Colonic mucosa (tissue), 4 donors: ENCODE data around the gene PIGU. TPM values are rescaled to one million over a fixed set of nuclear protein-coding genes. Genes with fewer than 3 reads are reported as not detected.
"Not testable (repeated sequence)": the region's sequence is repeated elsewhere in the genome, so short reads cannot be mapped to it uniquely, and the experiment has no call there.

Source experiments
- DNase-seq: peaks from one replicate; pipeline ENCODE4 v3.0.0-alpha.2; 2020
- H3K27ac ChIP-seq: fragments of 200-600 bp; one replicate; pipeline ENCODE4 v1.8.0; 2021
- H3K27me3 ChIP-seq: fragments of 200-600 bp; one replicate; pipeline ENCODE4 v1.8.0; 2021
- H3K36me3 ChIP-seq: fragments of 200-600 bp; one replicate; pipeline ENCODE4 v1.8.0; 2021
- H3K4me1 ChIP-seq: fragments of 200-600 bp; one replicate; pipeline ENCODE4 v1.8.0; 2021; ENCODE audit warnings: mild to moderate bottlenecking
- H3K4me3 ChIP-seq: fragments of 200-600 bp; one replicate; pipeline ENCODE4 v1.8.0; 2021
- H3K9ac ChIP-seq, 2 donors: one replicate each; pipeline ENCODE4 v1.7.0; 2013; ENCODE audit warnings: control low read depth in 2 of 2, low read depth in 2 of 2, low read length in 2 of 2
- H3K9me3 ChIP-seq: fragments of 200-600 bp; one replicate; pipeline ENCODE4 v1.8.0; 2021
- intact Hi-C: fragments of 100-400 bp; cut with DNase I; formaldehyde crosslinking; loops from one replicate; pipeline ENCODE4 v1.14.1; 2022
- total RNA-seq, 2 donors: library from RNA; stranded (reverse); fragmentation: NEBNext Ultra II Directional in 1 of 2; extraction: Animal tissue kit (Norgen Biotek cat#: 25700) in 1 of 2; gene quantifications; one replicate each; pipeline ENCODE4 v1.2.1, GENCODE V29; 2021
- TF ChIP-seq, protein P1 (sequence below): fragments of 200-600 bp; IDR thresholded peaks from one replicate; pipeline ENCODE4 v1.8.0; 2022; ENCODE audit warnings: antibody characterized with exemption, mild to moderate bottlenecking
- donor health status: healthy.
- donor health status: DM: no; HTN: no; CAD: no.
- donor health status: DM: no; HTN: no; CAD: no.

The PIGU gene
- total RNA-seq, 2 donors from 2014 or later, result 22.3 to 32.6 TPM

- TF ChIP-seq, protein P1, sequence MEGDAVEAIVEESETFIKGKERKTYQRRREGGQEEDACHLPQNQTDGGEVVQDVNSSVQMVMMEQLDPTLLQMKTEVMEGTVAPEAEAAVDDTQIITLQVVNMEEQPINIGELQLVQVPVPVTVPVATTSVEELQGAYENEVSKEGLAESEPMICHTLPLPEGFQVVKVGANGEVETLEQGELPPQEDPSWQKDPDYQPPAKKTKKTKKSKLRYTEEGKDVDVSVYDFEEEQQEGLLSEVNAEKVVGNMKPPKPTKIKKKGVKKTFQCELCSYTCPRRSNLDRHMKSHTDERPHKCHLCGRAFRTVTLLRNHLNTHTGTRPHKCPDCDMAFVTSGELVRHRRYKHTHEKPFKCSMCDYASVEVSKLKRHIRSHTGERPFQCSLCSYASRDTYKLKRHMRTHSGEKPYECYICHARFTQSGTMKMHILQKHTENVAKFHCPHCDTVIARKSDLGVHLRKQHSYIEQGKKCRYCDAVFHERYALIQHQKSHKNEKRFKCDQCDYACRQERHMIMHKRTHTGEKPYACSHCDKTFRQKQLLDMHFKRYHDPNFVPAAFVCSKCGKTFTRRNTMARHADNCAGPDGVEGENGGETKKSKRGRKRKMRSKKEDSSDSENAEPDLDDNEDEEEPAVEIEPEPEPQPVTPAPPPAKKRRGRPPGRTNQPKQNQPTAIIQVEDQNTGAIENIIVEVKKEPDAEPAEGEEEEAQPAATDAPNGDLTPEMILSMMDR, result no peak
- H3K4me1 ChIP-seq, result peaks cover 3% of the 10 kb centered on the region
- intact Hi-C loops, result no loop called here
- H3K9me3 ChIP-seq, result no peaks in the 10 kb centered on the region
- no peaks in the 10 kb centered on the region for H3K36me3 ChIP-seq
- no peak for DNase-seq
- H3K27me3 ChIP-seq, result no peaks in the 10 kb centered on the region
- H3K27ac ChIP-seq, result no peak overlapping the region
- H3K9ac ChIP-seq, result no peak overlapping the region
- H3K4me3 ChIP-seq, result no peak overlapping the region
Measured at GRCh38 chr20:34673412-34673811, 3.5 kb downstream of the PIGU start.

GRCh38 chr20:34669094-34669493 is 7.8 kb downstream of the PIGU start:
- Histone ChIP-seq H3K4me3 (no peak overlapping the region), H3K4me1 (no peaks in the 10 kb centered on the region), H3K36me3 (no peaks in the 10 kb centered on the region), H3K27ac (no peak overlapping the region), H3K27me3 (no peaks in the 10 kb centered on the region), H3K9me3 (no peaks in the 10 kb centered on the region), H3K9ac (no peak overlapping the region)
- TF ChIP-seq, protein P1, result no peak
- intact Hi-C loops, result no loop called here
- DNase-seq, result no peak

DNA sequence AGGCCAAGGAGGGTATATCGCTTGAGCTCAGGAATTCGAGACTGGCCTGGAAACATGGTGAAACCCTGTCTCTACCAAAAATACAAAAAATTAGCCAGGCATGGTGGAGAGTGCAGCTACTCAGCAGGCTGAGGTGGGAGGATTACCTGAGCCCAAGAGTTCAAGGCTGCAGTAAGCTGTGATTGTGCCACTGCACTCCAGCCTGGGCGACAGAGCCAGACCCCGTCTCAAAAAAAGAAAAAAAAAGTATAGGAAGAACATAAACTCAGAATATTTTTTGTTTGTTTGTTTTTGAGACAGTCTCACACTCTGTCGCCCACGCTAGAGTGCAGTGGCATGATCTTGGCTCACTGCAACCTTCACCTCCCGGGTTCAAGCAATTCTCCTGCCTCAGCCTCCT is 12.1 kb downstream of the PIGU start:
- H3K9ac ChIP-seq, H3K27ac ChIP-seq, H3K36me3 ChIP-seq, intact Hi-C loops, H3K4me3 ChIP-seq, DNase-seq, H3K9me3 ChIP-seq, H3K4me1 ChIP-seq, H3K27me3 ChIP-seq: not testable (repeated sequence)

- H3K9ac ChIP-seq, result no peak overlapping the region
- no peaks in the 10 kb centered on the region for H3K9me3 ChIP-seq
- no peaks in the 10 kb centered on the region for H3K27me3 ChIP-seq
- H3K4me1 ChIP-seq, result no peaks in the 10 kb centered on the region
- intact Hi-C loops, result no loop called here
- H3K27ac ChIP-seq, result no peak overlapping the region
- H3K36me3 ChIP-seq, result no peaks in the 10 kb centered on the region
- H3K4me3 ChIP-seq, result no peak overlapping the region
- no peak for DNase-seq
- TF ChIP-seq, protein P1, result no peak
Measured at GRCh38 chr20:34663213-34663943, 13.5 kb downstream of the PIGU start.

- H3K9ac ChIP-seq, H3K4me3 ChIP-seq, H3K36me3 ChIP-seq, DNase-seq, H3K9me3 ChIP-seq, intact Hi-C loops, H3K4me1 ChIP-seq, H3K27ac ChIP-seq, H3K27me3 ChIP-seq: not testable (repeated sequence)
Measured at GRCh38 chr20:34661811-34662210, 15.1 kb downstream of the PIGU start.

DNA sequence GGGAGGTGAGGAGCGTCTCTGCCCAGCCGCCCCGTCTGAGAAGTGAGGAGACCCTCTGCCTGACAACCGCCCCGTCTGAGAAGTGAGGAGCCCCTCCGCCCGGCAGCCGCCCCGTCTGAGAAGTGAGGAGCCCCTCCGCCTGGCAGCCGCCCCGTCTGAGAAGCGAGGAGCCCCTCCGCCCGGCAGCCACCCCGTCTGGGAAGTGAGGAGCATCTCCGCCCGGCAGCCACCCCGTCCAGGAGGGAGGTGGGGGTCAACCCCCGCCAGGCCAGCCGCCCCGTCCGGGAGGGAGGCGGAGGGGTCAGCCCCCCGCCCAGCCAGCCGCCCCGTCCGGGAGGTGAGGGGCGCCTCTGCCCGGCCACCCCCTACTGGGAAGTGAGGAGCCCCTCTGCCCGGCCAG is 18.2 kb downstream of the PIGU start:
- H3K4me3 ChIP-seq, H3K9ac ChIP-seq, H3K27ac ChIP-seq, H3K9me3 ChIP-seq, H3K36me3 ChIP-seq, intact Hi-C loops, H3K4me1 ChIP-seq, H3K27me3 ChIP-seq, DNase-seq: not testable (repeated sequence)

- H3K4me1 ChIP-seq, result no peaks in the 10 kb centered on the region
- H3K36me3 ChIP-seq, result no peaks in the 10 kb centered on the region
- H3K9ac ChIP-seq, result no peak overlapping the region
- H3K27me3 ChIP-seq, result no peaks in the 10 kb centered on the region
- H3K4me3 ChIP-seq, result no peak overlapping the region
- TF ChIP-seq, protein P1, result no peak
- H3K27ac ChIP-seq, result no peak overlapping the region
- DNase-seq, result no peak
- intact Hi-C loops, result no loop called here
- H3K9me3 ChIP-seq, result no peaks in the 10 kb centered on the region
Measured at GRCh38 chr20:34654207-34654744, 22.6 kb downstream of the PIGU start.
